Fibroblast of skin of left biceps (primary cell): ENCODE results near the gene CEBPE.

ENCODE experiments used
- DNase-seq, 2 experiments: peaks; one replicate each; pipeline ENCODE4 v3.0.0-alpha.2; 2013; ENCODE audit warnings: low read depth in 2 of 2

The CEBPE gene

DNA sequence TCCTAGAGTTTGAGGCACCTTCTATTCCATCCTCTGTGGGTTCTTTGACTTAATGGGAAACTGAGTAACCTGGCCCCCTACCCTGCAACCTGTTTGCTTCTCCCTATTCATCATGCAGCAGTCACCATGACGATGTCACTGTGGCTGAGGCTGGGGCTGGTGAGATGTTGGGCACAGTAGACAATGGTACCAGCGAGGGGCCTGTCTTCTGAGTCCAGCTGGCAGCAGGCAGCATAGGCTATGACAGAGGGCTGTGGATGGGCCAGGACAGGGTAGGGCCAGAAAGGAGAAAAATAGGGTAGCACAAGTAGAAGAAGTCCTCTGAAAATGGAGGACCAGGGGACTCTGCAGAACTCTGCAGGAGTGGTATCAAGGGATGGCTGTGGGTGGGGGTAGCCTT is 16.3 kb downstream of the CEBPE start:
- no peak for DNase-seq

DNA sequence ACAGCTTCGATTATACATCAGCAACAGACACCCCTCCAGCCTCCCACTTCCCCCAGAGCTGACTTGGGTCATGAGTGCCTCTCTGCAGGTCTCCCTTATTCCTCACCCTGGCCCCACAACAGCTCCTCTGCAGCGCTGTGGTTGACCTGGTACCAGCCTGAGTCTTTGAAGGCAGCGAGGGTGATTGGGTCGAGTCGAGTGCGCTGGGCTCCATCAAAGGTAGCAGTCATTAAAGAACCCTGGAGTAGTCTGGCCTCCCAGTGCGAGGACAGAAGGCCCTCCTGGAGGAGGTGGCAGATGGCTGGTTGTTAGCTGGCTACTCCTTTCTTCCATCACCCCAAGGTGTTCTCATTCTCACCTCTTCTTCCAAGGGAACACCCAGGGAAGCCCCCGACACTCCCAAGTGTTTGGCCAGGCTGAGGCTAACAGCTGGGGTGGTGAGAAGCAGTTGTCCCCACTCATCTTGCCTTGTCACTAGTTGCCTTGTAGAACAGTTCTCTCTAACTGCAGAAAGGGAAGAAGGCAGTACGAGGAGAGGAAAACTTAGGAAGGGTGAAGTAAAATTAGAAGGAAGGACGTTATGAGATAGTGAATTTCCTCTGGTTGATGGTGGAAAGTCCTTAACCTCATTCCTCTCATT is 16.9 kb downstream of the CEBPE start:
- DNase-seq, result no peak

DNA sequence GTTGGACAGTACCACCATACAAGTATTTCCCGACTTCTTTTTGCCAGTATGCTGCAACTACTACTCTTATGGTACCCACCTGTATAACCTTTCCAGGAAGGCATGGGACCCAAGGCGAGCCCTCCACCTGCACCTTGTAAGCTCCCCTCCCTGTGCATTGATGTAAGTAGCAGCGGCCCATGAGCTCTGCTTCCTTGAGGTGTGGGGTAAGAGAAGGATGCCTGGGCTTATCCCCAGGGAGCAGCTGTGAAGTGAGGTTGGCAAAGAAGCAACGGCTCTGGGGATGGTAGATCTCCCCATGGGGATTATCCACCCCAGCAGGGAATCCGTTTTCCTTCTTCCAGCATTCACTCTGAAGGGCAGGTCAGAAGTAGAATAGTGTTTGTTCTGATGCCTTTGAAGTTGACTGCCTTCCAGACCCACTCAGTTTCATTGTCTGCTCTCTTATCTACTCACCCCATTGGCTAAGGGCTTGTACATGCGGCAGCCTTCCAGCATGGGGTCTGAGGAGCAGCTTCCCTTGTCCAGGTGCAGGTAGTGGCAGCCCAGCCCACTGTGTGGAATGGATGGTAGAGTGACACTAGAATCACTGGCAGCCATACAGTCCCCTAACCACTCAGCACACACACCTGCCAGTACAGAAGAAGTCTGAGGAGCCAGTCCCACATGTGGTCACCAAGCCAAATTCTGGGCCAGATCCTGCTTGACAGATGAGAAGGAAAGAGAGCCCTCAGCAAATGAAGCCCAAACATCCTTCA is 17.7 kb downstream of the CEBPE start:
- no peak for DNase-seq

DNA sequence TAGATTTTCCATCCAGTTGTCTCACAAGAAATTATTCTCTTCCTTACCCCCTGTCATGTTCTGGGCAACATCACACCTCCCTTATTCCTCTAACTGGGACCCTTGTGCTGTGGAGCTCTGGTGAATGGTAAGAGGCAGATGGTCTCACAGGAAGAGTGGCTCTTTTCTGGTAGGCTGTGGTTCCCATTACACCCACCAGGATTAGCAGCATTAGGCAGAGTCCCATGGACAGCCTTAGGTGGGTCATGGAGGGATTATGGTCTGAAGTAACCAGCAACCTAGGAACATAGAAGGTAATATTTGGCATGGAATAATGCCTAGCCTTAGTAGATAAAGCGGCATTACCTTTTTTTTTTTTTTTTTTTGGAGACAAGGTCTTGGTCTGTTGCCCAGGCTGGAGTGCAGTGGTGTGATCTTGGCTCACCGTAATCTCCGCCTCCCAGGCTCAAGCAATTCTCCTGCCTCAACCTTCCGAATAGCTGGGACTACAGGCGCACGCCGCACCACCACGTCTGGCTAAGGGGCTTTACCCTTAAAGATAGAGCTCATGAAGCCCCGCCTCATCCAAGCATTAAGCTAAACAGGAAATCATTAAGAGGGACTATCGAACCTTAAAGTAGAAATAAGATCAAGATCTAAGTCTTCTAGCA is 19.7 kb downstream of the CEBPE start:
- DNase-seq, result no peak

DNA sequence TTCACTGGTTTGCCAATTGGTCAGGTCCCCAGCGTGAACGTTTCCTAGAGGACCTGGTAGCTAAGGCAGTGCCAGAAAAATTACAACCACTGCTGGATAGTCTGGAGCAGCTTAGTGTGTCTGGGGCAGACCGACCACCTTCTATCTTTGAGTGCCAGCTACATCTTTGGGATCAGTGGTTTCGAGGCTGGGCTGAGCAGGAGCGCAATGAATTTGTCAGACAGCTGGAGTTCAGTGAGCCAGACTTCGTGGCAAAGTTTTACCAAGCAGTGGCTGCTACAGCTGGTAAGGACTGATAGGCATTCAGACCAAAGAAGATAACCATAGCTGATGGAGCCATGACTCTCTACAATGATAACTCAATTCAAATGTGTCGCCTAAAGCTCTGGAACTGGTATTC is 21.3 kb downstream of the CEBPE start:
- no peak for DNase-seq

DNA sequence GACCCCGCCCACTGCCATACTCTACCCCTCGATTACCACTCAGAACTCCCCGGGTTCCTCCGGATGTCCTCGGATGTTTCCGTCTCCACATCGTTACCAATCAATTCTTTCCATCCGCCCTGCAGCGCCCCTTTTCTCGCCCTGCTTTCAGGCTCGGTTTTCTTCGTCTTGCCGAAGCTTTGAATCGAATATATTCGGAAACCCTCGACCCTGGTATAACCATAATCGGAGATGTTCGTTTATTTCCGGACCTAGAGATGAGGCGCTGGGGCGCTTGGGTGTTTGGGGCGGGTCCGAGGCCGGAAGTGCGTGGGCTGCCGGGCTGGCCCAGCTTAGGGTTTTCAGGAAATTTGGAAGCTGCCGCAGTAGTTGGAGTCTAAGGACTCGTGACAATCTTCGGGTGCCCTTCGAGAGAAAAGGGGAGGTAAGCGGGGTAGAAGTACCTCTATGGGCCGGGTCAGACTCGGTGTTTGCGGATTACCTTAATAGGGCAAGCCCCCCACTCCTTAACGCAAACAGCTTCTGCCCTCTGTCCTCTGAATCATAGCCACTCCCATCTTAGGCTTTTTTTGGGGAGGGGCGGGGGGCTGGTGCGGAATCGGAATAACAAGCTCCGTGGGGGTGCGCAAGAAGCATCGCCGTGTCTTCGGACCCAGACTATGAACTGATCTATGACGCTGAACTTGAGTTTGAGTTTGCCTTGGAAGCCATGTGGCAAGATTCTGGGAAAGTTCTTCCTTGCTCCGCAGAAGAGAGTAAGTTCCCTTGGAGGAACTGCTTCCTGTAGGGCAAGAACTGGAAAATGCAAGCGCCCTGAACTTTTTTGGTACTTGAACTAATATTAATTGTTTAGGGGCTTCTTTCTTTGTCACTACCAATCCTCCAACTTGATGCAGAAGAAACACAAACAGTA is 23.6 kb downstream of the CEBPE start, which contains the start of gene C14orf119:
Gene C14orf119 (plus strand): TSS at position 310 of the 913 bp plus-strand sequence. CDS start 2,154 bp downstream, outside the sequence.
- peak; percentile 99 for DNase-seq

DNA sequence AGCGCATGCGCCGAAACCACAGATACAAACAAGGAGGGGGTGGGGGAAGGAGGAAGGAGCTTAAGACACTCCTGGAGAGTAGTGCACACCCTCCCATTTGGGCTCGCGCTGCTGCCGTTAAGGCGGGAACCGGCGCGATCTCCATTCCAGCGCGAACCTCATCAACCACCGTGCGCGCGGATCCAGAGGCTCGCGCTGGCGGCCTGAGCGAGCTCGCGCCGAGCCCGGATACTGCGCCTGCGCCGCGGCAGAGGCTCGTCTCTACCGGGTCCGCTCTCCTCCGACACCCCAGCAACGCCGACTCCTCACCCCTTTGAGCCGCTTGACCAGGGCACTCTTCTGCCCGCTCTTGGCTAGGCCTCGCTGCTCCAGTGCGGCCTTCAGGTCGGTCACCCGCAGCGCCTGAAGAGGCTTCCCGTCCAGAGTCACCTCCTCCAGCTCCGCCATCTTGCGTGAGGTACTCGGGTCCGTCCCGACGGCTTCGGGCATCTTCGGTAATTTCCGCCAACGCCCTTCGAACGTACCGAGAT is 24.3 kb downstream of the CEBPE start, which contains the start of gene ACIN1:
Gene ACIN1 (minus strand): TSS at position 471 of the 530 bp plus-strand sequence. CDS start 24 bp downstream, at position 447.
- DNase-seq, result peak; percentile 66 to 68

DNA sequence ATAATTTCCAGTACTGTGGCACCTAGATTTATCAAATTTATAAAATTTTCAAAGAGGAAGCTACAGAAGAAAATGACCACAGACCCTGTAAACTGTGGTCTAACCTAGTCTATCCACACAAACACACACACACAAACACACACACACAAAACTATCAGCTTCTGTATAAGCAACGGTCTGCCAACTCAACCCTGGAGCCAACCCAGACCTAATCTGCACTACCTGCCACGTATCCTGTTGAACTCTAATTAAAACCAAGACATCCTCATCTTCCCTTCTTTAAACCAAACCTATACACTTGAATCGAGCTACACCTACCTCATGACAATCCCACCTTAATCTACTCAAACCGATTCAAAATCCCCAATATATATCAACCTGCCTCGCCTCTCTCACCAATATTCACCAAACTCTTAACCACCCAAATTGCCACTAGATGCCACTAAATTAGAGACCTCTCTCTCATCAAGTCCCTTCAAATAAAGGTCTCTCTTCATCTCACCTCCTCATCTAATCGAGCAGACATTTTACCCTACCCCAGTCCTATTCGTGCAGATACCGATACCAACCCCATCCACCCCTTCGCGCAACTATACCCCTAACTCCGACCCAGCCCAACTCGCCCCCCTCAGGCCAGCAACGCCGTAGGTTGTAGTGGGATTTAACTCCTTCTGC is 24.9 kb downstream of the CEBPE start:
- no peak for DNase-seq

DNA sequence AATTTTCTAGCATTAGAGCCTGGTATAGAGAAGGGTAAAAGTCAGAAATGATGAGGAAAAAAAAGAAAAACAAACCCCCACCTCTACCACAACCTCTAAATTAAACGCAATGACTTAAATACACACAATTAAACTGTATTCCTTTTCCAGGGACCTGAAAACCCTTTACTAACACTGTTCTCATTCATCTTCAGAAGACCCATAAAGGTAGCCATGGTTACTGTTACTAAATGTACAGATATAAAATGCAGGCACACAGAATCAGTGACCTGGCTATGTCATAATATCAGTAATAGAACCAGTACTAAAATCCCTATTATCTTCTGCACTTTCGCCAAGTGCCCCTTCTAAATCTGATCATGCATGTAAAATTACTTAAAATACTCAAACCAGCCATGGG is 25.5 kb downstream of the CEBPE start:
- DNase-seq, result no peak

DNA sequence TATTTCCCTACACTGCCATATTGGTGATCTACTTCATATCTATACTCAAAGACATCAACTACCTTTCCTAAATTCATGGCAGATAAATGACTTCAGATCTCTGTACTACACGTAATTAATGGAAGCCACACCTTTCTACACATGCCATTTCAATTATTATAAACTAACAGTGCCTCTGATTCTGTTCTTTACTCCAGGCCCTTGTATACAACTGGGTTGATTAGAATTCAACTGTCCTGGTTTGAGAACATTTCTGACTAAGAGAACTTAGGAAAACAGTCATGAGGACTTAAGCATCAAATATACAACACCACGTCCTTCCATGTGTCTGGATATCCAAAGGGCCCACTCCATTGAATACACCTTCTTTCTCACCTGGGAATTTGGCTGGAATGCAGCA is 26.0 kb downstream of the CEBPE start:
- no peak for DNase-seq

DNA sequence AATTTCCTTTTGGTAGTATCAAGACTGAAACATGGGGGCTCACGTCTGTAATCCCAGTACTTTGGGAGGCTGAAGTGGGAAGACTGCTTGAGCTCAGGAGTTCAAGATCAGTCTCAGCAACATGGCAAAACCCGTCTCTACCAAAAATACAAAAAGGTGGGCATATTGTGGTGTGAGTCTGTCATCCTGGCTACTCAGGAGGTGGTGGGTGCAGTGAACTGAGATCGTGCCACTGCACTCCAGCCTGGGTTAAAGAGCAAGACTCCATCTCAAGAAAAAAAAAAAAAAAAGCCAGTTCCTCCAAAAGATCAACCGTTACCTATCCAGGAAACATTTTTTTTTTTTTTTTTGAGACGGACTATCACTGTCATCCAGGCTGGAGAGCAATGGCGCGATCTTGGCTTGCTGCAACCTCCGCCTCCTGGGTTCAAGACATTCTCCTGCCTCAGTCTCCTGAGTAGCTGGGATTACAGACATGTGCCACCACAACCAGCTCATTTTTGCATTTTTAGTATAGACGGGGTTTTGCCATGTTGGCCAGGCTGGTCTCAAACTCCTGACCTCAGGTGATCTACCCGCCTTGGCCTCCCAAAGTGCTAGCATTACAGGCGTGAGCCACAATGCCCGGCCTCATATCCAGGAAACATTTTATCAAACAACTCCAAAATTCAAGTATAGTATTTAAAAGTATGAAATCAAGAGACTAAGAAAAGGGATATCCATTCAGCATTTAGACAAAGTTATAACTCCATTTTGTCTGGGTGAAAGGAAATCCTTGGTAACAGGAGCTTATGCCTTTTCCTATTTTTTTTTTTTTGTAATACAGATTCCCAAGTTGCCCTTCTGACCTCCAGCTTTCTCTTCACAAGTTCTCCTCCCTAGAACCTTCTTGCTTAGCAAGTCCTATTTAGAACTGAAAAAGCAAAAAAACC is 27.5 kb downstream of the CEBPE start:
- DNase-seq, result no peak

DNA sequence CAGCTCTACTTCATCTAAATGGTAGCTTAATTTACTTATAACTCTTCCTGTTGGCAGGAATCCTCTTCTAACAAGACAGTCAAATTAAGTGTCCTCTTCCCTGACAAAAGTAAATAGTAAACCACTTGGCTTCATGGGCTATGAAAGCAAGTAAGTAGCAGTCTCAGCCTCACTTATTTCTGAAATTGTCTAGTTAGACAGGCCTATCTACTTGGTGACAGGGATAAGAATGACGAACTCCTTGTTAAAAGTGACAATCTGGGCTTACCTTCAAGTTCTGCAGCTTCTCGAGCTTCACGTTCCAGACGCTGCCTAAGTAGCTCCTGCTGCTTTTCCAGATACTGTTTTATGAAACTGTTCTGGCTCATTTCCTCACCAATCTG is 28.8 kb downstream of the CEBPE start:
- DNase-seq, result no peak

DNA sequence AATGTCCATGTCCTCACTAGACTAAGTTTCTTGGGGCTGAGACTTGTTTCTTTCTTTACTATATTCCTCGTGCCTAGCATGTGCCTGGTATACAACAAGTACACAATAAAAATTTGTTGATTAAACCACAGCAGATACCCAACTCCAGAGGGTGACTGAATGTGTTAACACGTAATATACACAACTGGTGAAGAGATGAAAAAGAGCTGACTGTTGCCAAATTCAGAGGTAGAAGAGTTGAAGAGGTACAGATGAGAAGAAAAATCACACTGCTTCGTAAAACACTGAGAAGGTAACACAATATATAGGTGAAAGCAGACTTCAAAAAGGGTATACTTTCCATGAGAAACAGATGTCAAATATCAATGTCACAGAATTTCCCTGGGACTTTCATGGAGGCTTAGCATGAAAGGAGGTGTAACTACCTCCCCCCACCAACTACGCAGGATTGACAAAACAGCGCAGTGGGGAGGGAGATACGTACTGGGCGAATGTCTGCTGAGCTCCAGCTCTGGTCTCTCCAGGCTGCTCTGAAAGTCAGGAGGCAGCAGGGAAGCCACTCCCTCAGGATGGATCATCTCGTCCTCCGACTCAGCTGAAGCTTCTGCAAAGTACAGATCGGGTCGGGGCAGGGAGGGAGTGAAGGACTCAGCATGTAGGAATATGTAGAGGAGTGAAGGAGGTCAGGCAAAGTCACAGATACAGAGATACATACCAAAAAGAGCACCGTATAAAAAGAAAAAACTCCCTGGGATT is 29.4 kb downstream of the CEBPE start:
- DNase-seq, result no peak

DNA sequence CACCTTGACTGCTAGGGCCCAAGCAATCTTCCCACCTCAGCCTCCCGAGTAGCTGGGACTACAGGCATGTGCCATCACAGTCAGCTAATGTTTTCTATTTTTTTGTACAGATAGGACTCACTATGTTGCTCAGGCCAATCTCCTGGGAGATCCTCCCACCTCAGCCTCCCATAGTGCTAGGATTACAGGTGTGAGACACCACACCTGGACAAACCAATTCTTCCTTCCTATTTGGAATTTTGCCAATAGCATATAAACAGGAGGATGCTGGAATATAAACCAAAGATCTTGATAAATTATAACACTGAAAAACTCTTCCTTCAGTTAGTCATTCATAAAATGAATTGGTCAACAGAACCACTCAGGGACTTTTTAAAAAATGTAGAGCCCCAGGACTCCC is 32.5 kb downstream of the CEBPE start:
- DNase-seq, result no peak

DNA sequence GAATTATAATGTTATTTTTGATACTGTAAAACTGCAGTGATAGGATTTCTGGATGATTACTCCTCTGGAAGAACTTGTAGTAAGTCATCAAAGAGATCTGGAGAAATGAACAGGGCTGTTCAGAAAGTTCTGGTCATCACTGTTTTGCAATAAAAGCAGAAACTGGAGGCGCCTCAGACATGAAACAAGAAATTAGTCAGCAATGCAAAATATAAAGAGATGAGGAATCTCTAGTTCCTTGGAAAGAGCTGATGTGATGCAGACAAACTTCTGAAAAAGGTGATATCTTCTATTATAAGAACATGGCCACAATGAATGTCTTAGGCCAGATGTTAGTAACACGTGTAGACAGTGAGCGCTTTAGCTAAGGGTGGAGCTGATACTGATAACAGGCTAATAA is 33.6 kb downstream of the CEBPE start:
- DNase-seq, result no peak

DNA sequence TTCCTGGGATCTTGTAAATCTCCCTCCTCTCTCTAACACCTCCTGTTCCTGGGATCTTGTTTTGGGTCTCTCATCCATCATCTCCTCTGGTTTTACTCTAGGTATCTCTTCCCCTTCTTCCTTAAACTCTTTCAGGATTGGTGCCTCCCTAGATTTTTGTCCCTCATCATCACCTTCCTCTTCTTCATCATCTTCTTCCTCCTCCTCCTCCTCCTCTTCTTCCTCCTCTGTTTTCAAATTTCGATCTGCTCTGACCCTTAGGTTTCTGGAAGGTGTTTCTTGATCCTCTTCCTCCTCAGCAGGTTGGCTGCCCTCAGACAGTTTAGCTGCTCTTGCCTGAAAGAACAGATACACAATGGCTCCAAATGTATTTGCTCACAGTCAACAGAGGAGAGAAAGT is 38.6 kb downstream of the CEBPE start:
- no peak for DNase-seq

DNA sequence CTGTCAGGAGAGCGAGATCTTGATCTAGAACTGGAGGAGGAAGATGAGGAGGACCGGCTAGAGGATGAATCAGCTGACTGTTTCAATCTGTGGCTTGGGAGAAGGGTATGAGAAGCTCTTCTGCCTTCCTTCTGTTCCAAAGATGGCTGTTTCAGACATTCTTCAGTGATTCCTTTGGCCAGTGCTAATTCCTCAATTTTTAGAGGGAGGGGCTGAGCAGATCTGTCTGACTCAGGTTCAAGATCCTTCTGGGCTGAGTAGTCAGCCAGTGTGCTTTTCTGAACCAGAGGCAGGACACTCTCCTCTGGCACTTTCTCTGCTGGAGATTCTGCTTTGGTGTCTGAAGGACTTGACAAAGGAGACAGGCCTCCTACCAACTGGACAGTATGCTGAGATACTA is 39.3 kb downstream of the CEBPE start:
- DNase-seq, result no peak

DNA sequence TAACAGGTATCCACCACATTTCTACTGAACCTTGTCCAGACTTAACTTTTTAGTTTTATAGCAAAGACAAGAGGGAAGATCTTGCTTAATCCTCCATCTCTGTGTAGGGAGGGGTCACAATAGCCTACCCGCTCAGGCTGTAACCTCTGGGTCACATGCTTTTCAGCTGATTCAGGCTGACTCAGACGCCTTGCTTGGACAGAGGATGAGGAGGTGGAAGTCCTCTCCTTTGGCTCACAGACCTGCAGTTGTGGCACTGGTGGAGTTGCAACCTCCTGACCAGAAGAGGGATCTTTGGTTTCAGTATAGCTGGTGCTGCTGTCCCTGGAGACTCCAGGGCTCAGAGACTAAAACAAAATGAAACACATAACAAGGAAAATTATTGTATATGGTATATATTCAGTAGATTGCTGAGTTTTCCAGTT is 40.4 kb downstream of the CEBPE start:
- DNase-seq, result peak; percentile 29 to 30

DNA sequence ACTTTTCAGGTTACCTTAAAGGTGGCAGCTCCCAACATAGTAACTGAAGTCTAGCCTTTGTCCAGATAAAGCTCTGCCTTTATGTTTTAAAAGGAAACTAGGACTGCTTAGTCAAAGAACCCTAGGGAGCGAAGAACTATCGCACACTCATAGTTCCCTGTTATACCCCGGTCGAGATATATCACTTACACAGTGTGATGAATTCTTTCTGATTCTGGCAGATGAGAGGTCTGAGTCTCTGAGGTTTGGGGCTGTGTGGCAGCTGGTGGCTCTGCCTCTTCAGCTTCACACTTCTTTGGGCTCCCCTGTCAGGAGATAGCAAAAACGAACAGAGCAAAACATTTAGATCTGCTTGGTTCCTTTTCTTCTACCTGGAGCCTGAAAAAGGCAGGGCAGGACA is 41.1 kb downstream of the CEBPE start:
- no peak for DNase-seq
